ENCODE data around the gene RRP9.
"Not testable (repeated sequence)": the region's sequence is repeated elsewhere in the genome, so short reads cannot be mapped to it uniquely, and the experiment has no call there.

Gene RRP9

GRCh38 chr3:51938780-51939425 lies 2.8 kb downstream of the RRP9 start:
- no peak for DNase-seq (ENCODE audit: low read depth in 2 of 2)

GRCh38 chr3:51937611-51938450 lies 3.9 kb downstream of the RRP9 start:
- no peak for DNase-seq (ENCODE audit: low read depth in 2 of 2)

- DNase-seq (ENCODE audit: low read depth in 2 of 2) = no peak
These were observed 4.7 kb downstream of the RRP9 start for GRCh38 chr3:51937014-51937413.

GRCh38 chr3:51935886-51936755 lies 5.6 kb downstream of the RRP9 start:
- DNase-seq (ENCODE audit: low read depth in 2 of 2) = no peak

GRCh38 chr3:51934991-51935885 lies 6.5 kb downstream of the RRP9 start:
- no peak for DNase-seq (ENCODE audit: low read depth in 2 of 2)

GRCh38 chr3:51934139-51934850 lies 7.4 kb downstream of the RRP9 start:
- DNase-seq (ENCODE audit: low read depth in 2 of 2) = no peak

GRCh38 chr3:51933471-51934138 lies 8.1 kb downstream of the RRP9 start:
- no peak for DNase-seq (ENCODE audit: low read depth in 2 of 2)

- DNase-seq (ENCODE audit: low read depth in 2 of 2) = no peak
These were observed 9.0 kb downstream of the RRP9 start for GRCh38 chr3:51932471-51933370.

- no peak for DNase-seq (ENCODE audit: low read depth in 2 of 2)
These were observed 9.9 kb downstream of the RRP9 start for GRCh38 chr3:51931756-51932155.

- no peak for DNase-seq (ENCODE audit: low read depth in 2 of 2)
These were observed 11.3 kb downstream of the RRP9 start for GRCh38 chr3:51930439-51930838.

- DNase-seq (ENCODE audit: low read depth in 2 of 2) = no peak
These were observed 12.2 kb downstream of the RRP9 start for GRCh38 chr3:51929420-51930003.

GRCh38 chr3:51928981-51929380 lies 12.7 kb downstream of the RRP9 start:
- not testable (repeated sequence) for DNase-seq (ENCODE audit: low read depth in 2 of 2)

- no peak for DNase-seq (ENCODE audit: low read depth in 2 of 2)
These were observed 13.3 kb downstream of the RRP9 start for GRCh38 chr3:51928438-51928837.

GRCh38 chr3:51927061-51927977 lies 14.4 kb downstream of the RRP9 start:
- DNase-seq (ENCODE audit: low read depth in 2 of 2) = no peak

GRCh38 chr3:51921081-51921578 lies 20.6 kb downstream of the RRP9 start:
- no peak for DNase-seq (ENCODE audit: low read depth in 2 of 2)

- DNase-seq (ENCODE audit: low read depth in 2 of 2) = no peak
These were observed 25.3 kb downstream of the RRP9 start for GRCh38 chr3:51916418-51916817.

GRCh38 chr3:51908026-51908425 lies 33.7 kb downstream of the RRP9 start:
- DNase-seq (ENCODE audit: low read depth in 2 of 2) = no peak

Data from stimulated activated CD8-positive, alpha-beta memory T cell treated with anti-CD3 and anti-CD28 coated beads, Interleukin-15, amount 100 ng/mL, for 4 hours (primary cell).